ENCODE measurements around the gene IFNAR1. TPM values are rescaled to one million over a fixed set of nuclear protein-coding genes. Genes with fewer than 3 reads are reported as not detected.

The IFNAR1 gene
- total and polyA plus RNA-seq, 2 experiments from 2014 or later: 26.9 to 33.4 TPM

DNA sequence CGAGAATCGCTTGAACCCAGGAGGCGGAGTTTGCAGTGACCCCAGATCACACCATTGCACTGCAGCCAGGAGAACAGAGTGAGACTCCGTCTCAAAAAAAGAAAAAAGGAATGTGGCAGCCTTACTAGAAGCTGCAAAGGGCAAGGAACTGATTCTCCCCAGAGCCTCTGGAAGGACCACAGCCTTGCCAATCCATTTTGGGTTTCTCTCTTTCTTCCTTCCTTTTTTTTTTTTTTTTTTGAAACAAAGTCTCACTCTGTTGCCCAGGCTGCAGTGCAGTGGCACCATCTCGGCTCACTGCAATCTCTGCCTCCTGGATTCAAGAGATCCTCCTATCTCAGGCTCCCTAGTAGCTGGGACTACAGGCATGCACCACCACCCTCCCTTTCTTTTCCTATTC lies 68.6 kb downstream of the IFNAR1 start:
- no peak for TF ChIP-seq EZH2 (IDR thresholded peaks at IDR 0.05; ENCODE audit: borderline replicate concordance)
- TF ChIP-seq, protein P1, sequence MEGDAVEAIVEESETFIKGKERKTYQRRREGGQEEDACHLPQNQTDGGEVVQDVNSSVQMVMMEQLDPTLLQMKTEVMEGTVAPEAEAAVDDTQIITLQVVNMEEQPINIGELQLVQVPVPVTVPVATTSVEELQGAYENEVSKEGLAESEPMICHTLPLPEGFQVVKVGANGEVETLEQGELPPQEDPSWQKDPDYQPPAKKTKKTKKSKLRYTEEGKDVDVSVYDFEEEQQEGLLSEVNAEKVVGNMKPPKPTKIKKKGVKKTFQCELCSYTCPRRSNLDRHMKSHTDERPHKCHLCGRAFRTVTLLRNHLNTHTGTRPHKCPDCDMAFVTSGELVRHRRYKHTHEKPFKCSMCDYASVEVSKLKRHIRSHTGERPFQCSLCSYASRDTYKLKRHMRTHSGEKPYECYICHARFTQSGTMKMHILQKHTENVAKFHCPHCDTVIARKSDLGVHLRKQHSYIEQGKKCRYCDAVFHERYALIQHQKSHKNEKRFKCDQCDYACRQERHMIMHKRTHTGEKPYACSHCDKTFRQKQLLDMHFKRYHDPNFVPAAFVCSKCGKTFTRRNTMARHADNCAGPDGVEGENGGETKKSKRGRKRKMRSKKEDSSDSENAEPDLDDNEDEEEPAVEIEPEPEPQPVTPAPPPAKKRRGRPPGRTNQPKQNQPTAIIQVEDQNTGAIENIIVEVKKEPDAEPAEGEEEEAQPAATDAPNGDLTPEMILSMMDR (IDR thresholded peaks at IDR 0.05; ENCODE audit: poor library complexity): no peak
- TF ChIP-seq EZH2phosphoT487 (IDR thresholded peaks at IDR 0.05; ENCODE audit: low read depth, severe bottlenecking, unreplicated experiment): no peak
- Histone ChIP-seq H3K4me2 (no peak overlapping the region), H3K9me2 (replicated peaks; ENCODE audit: insufficient read depth) (no peaks in the 10 kb centered on the region)

DNA sequence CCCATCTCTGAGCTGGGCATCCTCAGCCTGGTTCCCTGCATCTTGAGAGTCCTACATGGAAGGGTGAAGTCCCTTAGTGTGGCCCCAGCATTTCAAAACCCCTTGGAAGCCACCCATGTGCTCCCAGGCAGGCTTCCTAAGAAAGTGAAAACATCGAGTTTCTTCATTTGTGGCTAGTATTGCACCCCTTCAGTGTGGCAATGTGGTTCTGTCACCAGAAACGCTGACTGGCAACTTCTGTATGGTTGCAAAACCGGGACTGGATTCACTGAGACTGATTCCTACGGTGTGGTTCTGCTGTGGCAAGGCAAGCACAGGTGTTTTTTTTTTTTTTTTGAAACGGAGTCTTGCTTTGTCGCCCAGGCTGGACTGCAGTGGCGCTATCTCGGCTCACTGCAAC lies 69.5 kb downstream of the IFNAR1 start:
- Histone ChIP-seq H3K4me2 (no peak overlapping the region), H3K9me3 (ENCODE audit: low read depth) (no peaks in the 10 kb centered on the region), H3K4me3 (no peak overlapping the region), H3K36me3 (replicated peaks; ENCODE audit: insufficient read depth, low read depth) (no peaks in the 10 kb centered on the region), H3K9me2 (replicated peaks; ENCODE audit: insufficient read depth) (no peaks in the 10 kb centered on the region), H2AFZ (no peak overlapping the region), H3K27me3 (no peaks in the 10 kb centered on the region), H4K20me1 (ENCODE audit: insufficient read depth, poor library complexity, severe bottlenecking) (no peaks in the 10 kb centered on the region), H3K27ac (no peak overlapping the region), H3K4me1 (ENCODE audit: insufficient read depth) (no peaks in the 10 kb centered on the region), H3K79me2 (no peaks in the 10 kb centered on the region)
- WGBS (ENCODE audit: low lambda C conversion rate, missing lambda C conversion rate): 94% methylated on average over 8 of the region's 8 CpGs
- no peak for TF ChIP-seq EZH2phosphoT487 (IDR thresholded peaks at IDR 0.05; ENCODE audit: low read depth, severe bottlenecking, unreplicated experiment)
- TF ChIP-seq EZH2 (IDR thresholded peaks at IDR 0.05; ENCODE audit: borderline replicate concordance): no peak
- TF ChIP-seq, protein P1 (IDR thresholded peaks at IDR 0.05; ENCODE audit: poor library complexity): no peak
- DNase-seq (ENCODE audit: low spot score): no peak

More for the DNA sequence above, 68.6 kb downstream of the IFNAR1 start:
- H2AFZ ChIP-seq: no peak overlapping the region
- no peak overlapping the region for H3K4me3 ChIP-seq
- H3K27ac ChIP-seq: no peak overlapping the region
- 79% methylated on average over 5 of the region's 5 CpGs for WGBS (ENCODE audit: low lambda C conversion rate, missing lambda C conversion rate)
- H3K4me1 ChIP-seq (ENCODE audit: insufficient read depth): no peaks in the 10 kb centered on the region
- no peaks in the 10 kb centered on the region for H3K27me3 ChIP-seq
- H3K9me3 ChIP-seq (ENCODE audit: low read depth): no peaks in the 10 kb centered on the region
- no peak for DNase-seq (ENCODE audit: low spot score)
- H4K20me1 ChIP-seq (ENCODE audit: insufficient read depth, poor library complexity, severe bottlenecking): no peaks in the 10 kb centered on the region
- no peaks in the 10 kb centered on the region for H3K79me2 ChIP-seq
- no peaks in the 10 kb centered on the region for H3K36me3 ChIP-seq (replicated peaks; ENCODE audit: insufficient read depth, low read depth)

DNA sequence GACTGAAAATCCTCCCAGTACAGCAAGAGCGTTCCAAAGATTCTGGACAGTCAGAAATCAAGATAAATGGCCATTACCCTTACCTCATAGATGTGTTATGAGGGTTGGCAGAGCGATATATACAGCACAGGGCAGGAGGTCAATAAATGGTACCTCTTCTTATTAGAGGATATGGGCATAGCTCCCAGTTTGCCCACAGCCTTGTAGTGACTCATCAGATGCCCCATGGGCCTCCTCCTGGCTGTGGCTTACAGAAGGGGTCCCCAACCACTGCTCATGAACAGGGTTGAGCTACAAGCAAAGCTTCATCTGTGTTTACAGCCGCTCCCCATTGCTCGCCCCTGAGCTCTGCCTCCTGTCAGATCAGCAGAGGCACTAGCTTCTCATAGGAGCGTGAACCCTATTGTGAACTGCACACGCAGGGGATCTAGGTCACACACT lies 71.1 kb downstream of the IFNAR1 start:
- no peak for DNase-seq (ENCODE audit: low spot score)
- no peaks in the 10 kb centered on the region for H3K79me2 ChIP-seq
- WGBS (ENCODE audit: low lambda C conversion rate, missing lambda C conversion rate): 87% methylated on average over 6 of the region's 6 CpGs
- no peaks in the 10 kb centered on the region for H3K4me1 ChIP-seq (ENCODE audit: insufficient read depth)
- H3K27ac ChIP-seq: no peak overlapping the region
- no peak overlapping the region for H2AFZ ChIP-seq
- no peak overlapping the region for H3K4me3 ChIP-seq
- H3K4me2 ChIP-seq: no peak overlapping the region
- TF ChIP-seq EZH2 (IDR thresholded peaks at IDR 0.05; ENCODE audit: borderline replicate concordance) (no peak), EZH2phosphoT487 (IDR thresholded peaks at IDR 0.05; ENCODE audit: low read depth, severe bottlenecking, unreplicated experiment) (no peak)
- TF ChIP-seq, protein P1 (IDR thresholded peaks at IDR 0.05; ENCODE audit: poor library complexity): no peak
- H4K20me1 ChIP-seq (ENCODE audit: insufficient read depth, poor library complexity, severe bottlenecking): no peaks in the 10 kb centered on the region
- no peaks in the 10 kb centered on the region for H3K27me3 ChIP-seq
- H3K9me2 ChIP-seq (replicated peaks; ENCODE audit: insufficient read depth): no peaks in the 10 kb centered on the region
- no peaks in the 10 kb centered on the region for H3K36me3 ChIP-seq (replicated peaks; ENCODE audit: insufficient read depth, low read depth)
- no peaks in the 10 kb centered on the region for H3K9me3 ChIP-seq (ENCODE audit: low read depth)

DNA sequence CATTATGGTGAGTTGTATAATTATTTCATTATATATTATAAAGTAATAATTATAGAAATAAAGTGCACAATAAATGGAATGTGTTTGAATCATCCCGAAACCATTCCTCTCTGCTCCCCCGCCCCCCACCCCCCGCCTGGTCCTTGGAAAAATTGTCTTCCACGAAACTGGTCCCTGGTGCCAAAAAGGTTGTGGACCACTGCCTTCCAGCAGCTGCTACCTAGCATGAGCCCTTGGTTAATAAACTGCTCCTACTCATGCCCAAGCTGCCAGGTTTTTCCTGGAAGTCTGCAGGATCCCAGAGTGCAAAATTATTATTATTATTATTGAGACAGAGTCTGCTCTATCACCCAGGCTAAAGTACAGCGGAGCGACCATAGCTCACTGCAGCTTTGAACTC lies 71.7 kb downstream of the IFNAR1 start:
- Histone ChIP-seq H4K20me1 (ENCODE audit: insufficient read depth, poor library complexity, severe bottlenecking) (no peaks in the 10 kb centered on the region), H3K4me3 (no peak overlapping the region), H3K27me3 (no peaks in the 10 kb centered on the region), H3K4me1 (ENCODE audit: insufficient read depth) (no peaks in the 10 kb centered on the region), H3K79me2 (no peaks in the 10 kb centered on the region), H2AFZ (no peak overlapping the region), H3K27ac (no peak overlapping the region), H3K9me3 (ENCODE audit: low read depth) (no peaks in the 10 kb centered on the region), H3K36me3 (replicated peaks; ENCODE audit: insufficient read depth, low read depth) (no peaks in the 10 kb centered on the region), H3K4me2 (no peak overlapping the region), H3K9me2 (replicated peaks; ENCODE audit: insufficient read depth) (no peaks in the 10 kb centered on the region)
- 81% methylated on average over 6 of the region's 6 CpGs for WGBS (ENCODE audit: low lambda C conversion rate, missing lambda C conversion rate)
- no peak for DNase-seq (ENCODE audit: low spot score)
- TF ChIP-seq, protein P1 (IDR thresholded peaks at IDR 0.05; ENCODE audit: poor library complexity): no peak
- no peak for TF ChIP-seq EZH2phosphoT487 (IDR thresholded peaks at IDR 0.05; ENCODE audit: low read depth, severe bottlenecking, unreplicated experiment)
- TF ChIP-seq EZH2 (IDR thresholded peaks at IDR 0.05; ENCODE audit: borderline replicate concordance): no peak

All from hepatocyte (in vitro differentiated cells).